GM12878 (cell line): ENCODE results near the gene KRTAP4-7. TPM values are rescaled to one million over a fixed set of nuclear protein-coding genes. Genes with fewer than 3 reads are reported as not detected.

Experiments used
- ATAC-seq: fragments of 200-7000 bp; cut with Tn5 transposase; 3 replicates; pipeline ENCODE4 v1.9.1; 2020; ENCODE audit warnings: mild to moderate bottlenecking, moderate library complexity
- BruUV-seq: library from RNA; stranded (reverse); fragments of 400-500 nt; replicated peaks from 2 replicates; lab custom pipeline; 2021; lab: Mats Ljungman, UMichigan
- CTCF ChIA-PET: fragments of 300-600 bp; sonication (Branson Sonifier 250); formaldehyde crosslinking; extraction: SDS; loops from one replicate; lab custom pipeline; 2021; ENCODE audit warnings: inconsistent platforms; lab: Yijun Ruan, JAX
- POLR2A ChIA-PET: fragments of 350-600 bp; formaldehyde crosslinking; extraction: SDS; loops from one replicate; lab custom pipeline; 2021; ENCODE audit warnings: inconsistent platforms; lab: Charles Lee
- RAD21 ChIA-PET: fragments of 300-600 bp; sonication (Branson Sonifier 250); formaldehyde crosslinking; loops from one replicate; lab custom pipeline; 2023; ENCODE audit warnings: antibody characterized with exemption; ENCODE audit not compliant: unreplicated experiment; lab: Charles Lee
- SMC1A ChIA-PET: fragments of 300-600 bp; sonication (Branson Sonifier 250); formaldehyde crosslinking; loops from one replicate; lab custom pipeline; 2023; ENCODE audit not compliant: unreplicated experiment, uncharacterized antibody; lab: Charles Lee
- DNase-seq: peaks from one replicate; pipeline ENCODE4 v3.0.0-alpha.2; 2011; ENCODE audit warnings: low read depth, low spot score
- FAIRE-seq: peaks from 3 replicates; lab custom pipeline; 2011; peaks lifted over from hg19 to GRCh38; lab: Jason Lieb, UNC
- H2AFZ ChIP-seq: 2 replicates; pipeline ENCODE4 v1.6.0; 2011; ENCODE audit warnings: low read depth, low read length, control low read depth; ENCODE audit not compliant: control insufficient read depth
- H3K27ac ChIP-seq: 2 replicates; pipeline ENCODE4 v1.5.1; 2011; ENCODE audit warnings: control low read depth; ENCODE audit not compliant: control insufficient read depth, insufficient read depth
- H3K27me3 ChIP-seq, 2 experiments: replicated peaks in 1 of 2; 2 replicates each; pipeline versions ENCODE4 v1.6.0 to v1.6.1; 2011; ENCODE audit warnings: low read length in 1 of 2; ENCODE audit not compliant: control insufficient read depth in 2 of 2, insufficient read depth in 2 of 2
- H3K36me3 ChIP-seq, 2 experiments: 2 replicates each; pipeline ENCODE4 v1.5.1; 2011; ENCODE audit warnings: low read length in 1 of 2; ENCODE audit not compliant: control insufficient read depth in 2 of 2, insufficient read depth in 2 of 2
- H3K4me1 ChIP-seq: 2 replicates; pipeline ENCODE4 v1.6.1; 2011; ENCODE audit warnings: mild to moderate bottlenecking, low read length, moderate library complexity, mixed read lengths; ENCODE audit not compliant: control insufficient read depth, insufficient read depth
- H3K4me2 ChIP-seq: 2 replicates; pipeline ENCODE4 v1.6.0; 2011; ENCODE audit warnings: control low read depth; ENCODE audit not compliant: control insufficient read depth, insufficient read depth
- H3K4me3 ChIP-seq: fragments of 200-600 bp; sonication (generic); 2 replicates; pipeline ENCODE4 v1.5.1; 2016
- H3K79me2 ChIP-seq: 2 replicates; pipeline ENCODE4 v1.6.0; 2011; ENCODE audit warnings: low read length; ENCODE audit not compliant: control insufficient read depth, insufficient read depth
- H3K9ac ChIP-seq: 2 replicates; pipeline ENCODE4 v1.8.0; 2011; ENCODE audit warnings: low read length, control low read depth, mixed read lengths; ENCODE audit not compliant: control insufficient read depth, insufficient read depth
- H3K9me3 ChIP-seq: replicated peaks from 3 replicates; pipeline ENCODE4 v1.5.1; 2011; ENCODE audit warnings: mild to moderate bottlenecking, low read length; ENCODE audit not compliant: control insufficient read depth, insufficient read depth
- H4K20me1 ChIP-seq: 2 replicates; pipeline ENCODE4 v1.6.0; 2011; ENCODE audit not compliant: control insufficient read depth, insufficient read depth
- MTA3 ChIP-seq: IDR thresholded peaks from 2 replicates; pipeline ENCODE4 v1.6.1; 2012; ENCODE audit warnings: low read length, inconsistent platforms, borderline replicate concordance
- MYC ChIP-seq: IDR thresholded peaks from 2 replicates; pipeline ENCODE4 v1.6.1; 2011; ENCODE audit warnings: mild to moderate bottlenecking, low read length, moderate library complexity, inconsistent platforms; ENCODE audit not compliant: insufficient read depth, insufficient replicate concordance, insufficient read length, severe bottlenecking
- NKRF ChIP-seq: fragments of 450-650 bp; conservative IDR thresholded peaks from 2 replicates; pipeline ENCODE4 v1.6.1; 2017; ENCODE audit warnings: mild to moderate bottlenecking, moderate library complexity
- PAX5 ChIP-seq: IDR thresholded peaks from 2 replicates; pipeline ENCODE4 v1.6.1; 2011; ENCODE audit warnings: low read depth, low read length, borderline replicate concordance
- SIX5 ChIP-seq: IDR thresholded peaks from 2 replicates; pipeline ENCODE4 v1.6.1; 2011; ENCODE audit warnings: mild to moderate bottlenecking, low read depth, low read length, moderate library complexity; ENCODE audit not compliant: severe bottlenecking
- TARDBP ChIP-seq: IDR thresholded peaks from 2 replicates; pipeline ENCODE4 v1.6.1; 2016; ENCODE audit warnings: borderline replicate concordance
- WGBS: methylation state at CpG from one replicate; pipeline ENCODE4 v1.1.6; 2016; ENCODE audit warnings: low lambda C conversion rate; ENCODE audit not compliant: insufficient replicate concordance, insufficient coverage; ENCODE audit errors: missing lambda C conversion rate; 5-methylcytosine and 5-hydroxymethylcytosine counted together
- in situ Hi-C: fragments of 300-500 bp; cut with MboI; formaldehyde crosslinking; loops from 9 replicates; pipeline ENCODE4 v1.14.3; 2018; ENCODE audit warnings: mixed read lengths
- intact Hi-C: fragments of 100-400 bp; cut with micrococcal nuclease; formaldehyde crosslinking; loops from one replicate; pipeline ENCODE4 v1.14.2; 2022; ENCODE audit not compliant: unreplicated experiment
- polyA plus RNA-seq, 11 experiments: library from polyadenylated mRNA; depleted of rRNA in 4 of 11; unstranded in 6 of 11; stranded (reverse) in 5 of 11; fragments of >200 nt; fragmentation: Nextera tagmentation in 4 of 11; fragmentation: Illumina TruSeq in 1 of 11; extraction: Ambion mirVana in 4 of 11; extraction: Trizol in 1 of 11; gene quantifications; 1 replicate in 1 of 11; 2 replicates in 10 of 11; pipeline versions ENCODE4 v1.2.1 to v1.2.3, GENCODE V29; 2011 to 2016; ENCODE audit warnings: inconsistent platforms in 2 of 11, missing spikeins in 2 of 11, low read depth in 1 of 11
- total RNA-seq, 4 experiments: library from RNA; depleted of rRNA in 3 of 4; stranded (reverse); fragments of >200 nt in 3 of 4; fragmentation: Illumina TruSeq in 1 of 4; extraction: Trizol in 1 of 4; gene quantifications; 2 replicates each; pipeline versions ENCODE4 v1.2.1 to v1.2.3, GENCODE V29; 2013 to 2021
- TF ChIP-seq, protein P1 (sequence below): IDR thresholded peaks from 2 replicates; pipeline ENCODE4 v1.6.1; 2011; ENCODE audit warnings: borderline replicate concordance, low read depth, mild to moderate bottlenecking, moderate library complexity, low read length; ENCODE audit not compliant: insufficient read depth, poor library complexity, severe bottlenecking
- TF ChIP-seq, protein P2 (sequence below), 3 experiments: IDR thresholded peaks in 2 of 3; conservative IDR thresholded peaks in 1 of 3; 2 replicates each; pipeline ENCODE4 v1.5.1; 2011; ENCODE audit warnings: low read depth in 3 of 3, low read length in 3 of 3, mild to moderate bottlenecking in 3 of 3, control low read depth in 2 of 3, moderate library complexity in 2 of 3, inconsistent platforms in 1 of 3, mixed read lengths in 1 of 3; ENCODE audit not compliant: control insufficient read depth in 2 of 3, insufficient read depth in 1 of 3; ENCODE audit errors: extremely low read depth in 1 of 3

Gene KRTAP4-7
- total and polyA plus RNA-seq, 10 of the 15 experiments (the other 5 are each of a cell fraction or from before 2014, with no cell fraction given), result not detected

DNA sequence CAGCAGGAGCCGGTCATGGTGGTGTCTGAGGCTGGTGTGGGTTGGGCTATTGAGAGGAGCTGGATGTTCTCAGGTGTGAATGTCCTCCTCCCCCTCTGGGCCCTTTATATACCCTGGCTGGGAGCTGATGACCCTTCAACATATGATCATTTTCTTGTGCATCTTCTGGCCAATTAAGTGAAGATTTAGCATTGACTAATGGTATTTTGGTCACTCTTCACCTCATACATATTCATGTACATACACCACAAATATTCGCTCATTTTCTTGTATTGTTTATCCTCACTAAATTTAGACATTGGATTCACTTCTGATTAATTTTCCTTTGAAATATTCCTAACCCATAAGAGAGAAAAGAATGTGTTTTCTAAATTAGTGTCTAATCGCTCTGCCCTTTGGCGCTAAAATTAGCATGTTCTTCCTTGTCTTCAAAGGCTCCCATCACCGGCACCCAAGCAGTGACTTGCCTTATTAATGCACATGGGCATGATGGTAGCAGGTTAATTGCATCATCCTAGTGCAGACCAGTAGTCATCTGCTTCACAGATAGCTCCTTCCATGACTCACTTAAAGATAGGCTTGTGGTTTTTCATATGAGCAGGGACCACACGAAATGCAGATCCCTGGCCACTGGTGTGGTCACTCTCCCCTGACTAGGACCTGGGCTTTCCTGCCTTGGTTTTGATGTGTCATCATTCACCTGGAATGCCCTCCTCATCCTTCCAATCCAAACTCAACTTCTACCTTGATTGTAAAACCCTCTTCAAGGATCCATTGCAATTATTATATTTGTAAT is 17.9 kb upstream of the KRTAP4-7 start, which contains the start of gene KRTAP2-4:
Gene KRTAP2-4, minus strand, starts transcription at position 51 of the 796 bp plus-strand sequence. Its CDS starts 34 bp downstream, at position 17.
- no peak within 1 kb of the TSS for H3K27ac ChIP-seq
- H3K36me3 ChIP-seq, result no peaks in the 10 kb centered on the region
- H3K4me1 ChIP-seq, result no peaks in the 10 kb centered on the region
- H3K9ac ChIP-seq, result no peak within 1 kb of the TSS
- ChIA-PET RAD21 (no interaction called here), CTCF (no interaction called here), POLR2A (no interaction called here), SMC1A (no interaction called here)
- no peak for FAIRE-seq
- ATAC-seq, result no peak
- no peaks in the 10 kb centered on the region for H3K9me3 ChIP-seq
- no peak for DNase-seq
- no peaks in the 10 kb centered on the region for H3K79me2 ChIP-seq
- intact Hi-C loops (no loop called here), in situ Hi-C loops (no loop called here)
- H4K20me1 ChIP-seq, result no peaks in the 10 kb centered on the region
- no peak within 1 kb of the TSS for H2AFZ ChIP-seq
- TF ChIP-seq PAX5, result no peak
- TF ChIP-seq, protein P1, sequence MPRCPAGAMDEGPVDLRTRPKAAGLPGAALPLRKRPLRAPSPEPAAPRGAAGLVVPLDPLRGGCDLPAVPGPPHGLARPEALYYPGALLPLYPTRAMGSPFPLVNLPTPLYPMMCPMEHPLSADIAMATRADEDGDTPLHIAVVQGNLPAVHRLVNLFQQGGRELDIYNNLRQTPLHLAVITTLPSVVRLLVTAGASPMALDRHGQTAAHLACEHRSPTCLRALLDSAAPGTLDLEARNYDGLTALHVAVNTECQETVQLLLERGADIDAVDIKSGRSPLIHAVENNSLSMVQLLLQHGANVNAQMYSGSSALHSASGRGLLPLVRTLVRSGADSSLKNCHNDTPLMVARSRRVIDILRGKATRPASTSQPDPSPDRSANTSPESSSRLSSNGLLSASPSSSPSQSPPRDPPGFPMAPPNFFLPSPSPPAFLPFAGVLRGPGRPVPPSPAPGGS, result no peak
- WGBS, result 56% methylated on average over 6 of the region's 6 CpGs
- H3K27me3 ChIP-seq, result no peaks in the 10 kb centered on the region; a peak in 2 of 4 replicates
- H3K4me2 ChIP-seq, result no peak within 1 kb of the TSS
- BruUV-seq, result no TSS peak
- H3K4me3 ChIP-seq, result no peak within 1 kb of the TSS

DNA sequence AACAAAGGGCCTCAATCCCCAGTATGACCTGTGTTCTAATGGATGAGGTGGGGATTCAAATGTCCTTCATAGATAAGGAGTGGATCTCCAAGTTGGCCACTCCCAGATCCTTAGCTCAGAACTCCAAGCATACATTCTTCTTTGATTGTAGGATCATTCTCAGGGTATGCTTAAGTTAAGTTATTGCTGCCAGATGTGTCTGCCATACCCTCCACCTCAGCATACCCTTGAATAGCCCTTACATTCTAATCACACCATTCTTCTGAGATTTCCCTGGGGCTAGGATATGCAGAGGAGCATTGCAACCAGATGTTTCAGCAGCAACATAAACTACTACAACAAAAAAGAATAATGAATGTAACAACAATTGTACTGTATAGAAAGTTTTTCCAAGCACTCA is 16.7 kb upstream of the KRTAP4-7 start:
- Histone ChIP-seq H3K27me3 (no peaks in the 10 kb centered on the region; a peak in 2 of 4 replicates), H3K9me3 (no peaks in the 10 kb centered on the region)
- RAD21 ChIA-PET, result no interaction called here
- TF ChIP-seq NKRF, result no peak
- no peak for TF ChIP-seq TARDBP
- no peak for TF ChIP-seq MTA3
- TF ChIP-seq, protein P2, sequence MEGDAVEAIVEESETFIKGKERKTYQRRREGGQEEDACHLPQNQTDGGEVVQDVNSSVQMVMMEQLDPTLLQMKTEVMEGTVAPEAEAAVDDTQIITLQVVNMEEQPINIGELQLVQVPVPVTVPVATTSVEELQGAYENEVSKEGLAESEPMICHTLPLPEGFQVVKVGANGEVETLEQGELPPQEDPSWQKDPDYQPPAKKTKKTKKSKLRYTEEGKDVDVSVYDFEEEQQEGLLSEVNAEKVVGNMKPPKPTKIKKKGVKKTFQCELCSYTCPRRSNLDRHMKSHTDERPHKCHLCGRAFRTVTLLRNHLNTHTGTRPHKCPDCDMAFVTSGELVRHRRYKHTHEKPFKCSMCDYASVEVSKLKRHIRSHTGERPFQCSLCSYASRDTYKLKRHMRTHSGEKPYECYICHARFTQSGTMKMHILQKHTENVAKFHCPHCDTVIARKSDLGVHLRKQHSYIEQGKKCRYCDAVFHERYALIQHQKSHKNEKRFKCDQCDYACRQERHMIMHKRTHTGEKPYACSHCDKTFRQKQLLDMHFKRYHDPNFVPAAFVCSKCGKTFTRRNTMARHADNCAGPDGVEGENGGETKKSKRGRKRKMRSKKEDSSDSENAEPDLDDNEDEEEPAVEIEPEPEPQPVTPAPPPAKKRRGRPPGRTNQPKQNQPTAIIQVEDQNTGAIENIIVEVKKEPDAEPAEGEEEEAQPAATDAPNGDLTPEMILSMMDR (IDR thresholded peaks at IDR 0.05 in 2 of 3, conservative IDR thresholded peaks at IDR 0.05 in 1 of 3; ENCODE audit: control insufficient read depth in 2 of 3, extremely low read depth in 1 of 3, insufficient read depth in 1 of 3, low read depth in 3 of 3, low read length in 3 of 3), result no peak
- TF ChIP-seq MYC, result no peak
- TF ChIP-seq SIX5, result no peak
- TF ChIP-seq PAX5, result no peak
- TF ChIP-seq, all 136 proteins: peak for 0
- Histone ChIP-seq H3K36me3 (no peaks in the 10 kb centered on the region), H3K9ac (no peak overlapping the region), H3K4me2 (no peak overlapping the region), H4K20me1 (no peaks in the 10 kb centered on the region), H2AFZ (no peak overlapping the region), H3K4me1 (no peaks in the 10 kb centered on the region), H3K79me2 (no peaks in the 10 kb centered on the region), H3K27ac (no peak overlapping the region), H3K4me3 (no peak overlapping the region)
- SMC1A ChIA-PET, result no interaction called here
- in situ Hi-C loops, result no loop called here
- intact Hi-C loops, result no loop called here
- BruUV-seq, result no TSS peak
- no peak for DNase-seq
- CTCF ChIA-PET, result no interaction called here
- FAIRE-seq, result no peak
- ATAC-seq, result no peak
- POLR2A ChIA-PET, result no interaction called here
